ENCODE results near the gene C1orf87.

C1orf87 gene

DNA sequence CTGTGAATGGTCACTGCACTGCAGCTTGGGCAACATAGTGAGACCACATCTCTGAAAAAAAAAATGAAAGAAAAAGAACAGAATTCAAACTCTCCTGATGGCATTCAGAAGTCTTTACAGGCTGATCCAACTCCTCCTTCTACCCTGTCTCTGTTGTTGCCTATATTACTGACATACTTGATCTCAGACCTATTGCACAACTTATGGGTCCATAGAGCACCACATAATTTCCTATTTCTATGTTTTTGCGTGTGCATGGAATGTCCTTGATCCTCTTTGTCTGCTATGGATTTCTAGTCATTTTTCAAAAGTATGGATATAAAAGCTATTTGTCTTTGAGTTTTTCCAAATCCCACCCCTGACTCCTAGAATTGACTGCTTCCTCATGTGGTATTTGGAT, 124.6 kb downstream of the C1orf87 start:
- no peak for DNase-seq (ENCODE audit: low read depth)

DNA sequence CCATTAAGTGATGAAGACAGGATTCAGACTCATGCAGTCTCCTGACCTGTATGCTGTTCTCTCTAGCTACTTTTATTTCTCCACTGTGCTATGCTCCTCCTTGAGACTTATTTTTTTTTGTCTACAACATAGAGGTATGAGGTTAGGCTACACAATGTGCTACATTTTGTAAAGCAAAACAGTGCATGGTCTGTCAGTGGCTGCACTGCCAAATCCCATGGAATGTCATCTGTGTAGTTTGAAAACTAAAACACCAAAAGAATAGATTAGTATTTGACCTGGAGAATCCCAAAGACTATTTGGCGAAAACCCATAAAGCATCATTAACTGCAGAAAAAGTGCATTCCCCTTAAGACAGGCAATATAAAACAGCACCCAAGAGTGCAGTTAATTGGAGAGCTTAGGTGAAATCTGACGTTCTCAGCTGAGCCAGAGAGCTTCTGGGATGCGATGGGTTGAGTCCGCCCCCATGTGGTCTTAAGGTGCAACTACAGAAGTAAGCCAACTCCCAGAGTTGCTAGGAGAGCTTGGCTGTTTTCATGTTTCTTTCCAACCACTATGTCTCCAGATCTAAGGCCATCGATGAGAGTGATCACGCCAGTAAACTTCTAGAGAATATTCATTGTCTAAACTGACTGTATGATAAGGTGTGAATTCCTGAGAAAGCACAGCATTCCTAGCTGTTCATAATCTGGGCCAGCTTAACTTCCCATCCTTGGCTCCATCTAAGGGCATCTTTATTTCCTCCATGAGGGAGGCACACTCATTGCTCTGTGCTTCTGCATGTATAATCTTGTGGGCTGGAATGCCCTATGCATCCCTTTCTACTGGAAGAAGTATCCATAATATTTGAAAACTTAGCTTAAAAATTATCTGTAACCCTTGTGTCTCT, 126.3 kb downstream of the C1orf87 start:
- DNase-seq (ENCODE audit: low read depth): peak; percentile 56

DNA sequence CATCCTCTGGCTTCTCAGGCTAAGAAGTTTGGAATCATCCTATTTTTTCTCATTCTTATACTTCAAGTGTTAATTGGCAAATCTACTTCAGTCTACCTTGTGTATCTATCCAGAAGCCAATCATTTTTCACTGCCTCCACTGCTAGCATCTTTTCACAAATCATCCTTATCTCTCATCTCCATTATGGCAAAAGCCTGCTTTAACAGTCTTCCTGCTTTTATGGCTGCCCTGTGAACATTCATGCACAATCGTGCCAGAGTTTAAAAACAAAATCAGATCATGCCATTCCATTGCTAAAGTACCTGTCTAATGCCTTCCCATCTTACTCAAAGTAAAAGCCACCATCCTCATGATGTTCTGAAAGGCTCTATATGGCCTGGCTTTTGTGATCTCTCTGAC, 127.8 kb downstream of the C1orf87 start:
- DNase-seq (ENCODE audit: low read depth): no peak

Data from fibroblast of gingiva (primary cell).